Measurements from ENCODE around the gene SAP30BP.

The SAP30BP gene

DNA sequence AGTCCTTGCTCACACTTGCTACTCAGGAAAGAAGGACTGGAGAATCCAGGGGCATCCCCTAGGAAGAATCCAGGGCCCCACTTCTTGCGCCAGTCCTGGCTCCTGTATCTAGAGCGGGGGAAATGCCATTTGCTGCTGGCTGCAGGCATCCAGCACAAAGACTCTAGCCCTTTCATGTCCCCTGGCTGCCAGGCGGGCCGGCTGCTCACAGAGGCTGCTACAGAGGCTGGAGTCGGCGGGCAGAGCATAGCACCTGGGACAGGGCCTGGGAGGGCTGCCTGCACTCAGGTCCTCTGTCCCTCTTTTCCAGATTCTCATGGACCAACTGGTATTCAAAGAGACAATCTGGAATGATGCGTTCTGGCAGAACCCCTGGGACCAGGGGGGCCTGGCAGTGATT is 20.1 kb upstream of the SAP30BP start:
- TF ChIP-seq, protein P1, sequence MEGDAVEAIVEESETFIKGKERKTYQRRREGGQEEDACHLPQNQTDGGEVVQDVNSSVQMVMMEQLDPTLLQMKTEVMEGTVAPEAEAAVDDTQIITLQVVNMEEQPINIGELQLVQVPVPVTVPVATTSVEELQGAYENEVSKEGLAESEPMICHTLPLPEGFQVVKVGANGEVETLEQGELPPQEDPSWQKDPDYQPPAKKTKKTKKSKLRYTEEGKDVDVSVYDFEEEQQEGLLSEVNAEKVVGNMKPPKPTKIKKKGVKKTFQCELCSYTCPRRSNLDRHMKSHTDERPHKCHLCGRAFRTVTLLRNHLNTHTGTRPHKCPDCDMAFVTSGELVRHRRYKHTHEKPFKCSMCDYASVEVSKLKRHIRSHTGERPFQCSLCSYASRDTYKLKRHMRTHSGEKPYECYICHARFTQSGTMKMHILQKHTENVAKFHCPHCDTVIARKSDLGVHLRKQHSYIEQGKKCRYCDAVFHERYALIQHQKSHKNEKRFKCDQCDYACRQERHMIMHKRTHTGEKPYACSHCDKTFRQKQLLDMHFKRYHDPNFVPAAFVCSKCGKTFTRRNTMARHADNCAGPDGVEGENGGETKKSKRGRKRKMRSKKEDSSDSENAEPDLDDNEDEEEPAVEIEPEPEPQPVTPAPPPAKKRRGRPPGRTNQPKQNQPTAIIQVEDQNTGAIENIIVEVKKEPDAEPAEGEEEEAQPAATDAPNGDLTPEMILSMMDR (IDR thresholded peaks at IDR 0.05; ENCODE audit: borderline replicate concordance, extremely low read depth, low read length, poor library complexity, severe bottlenecking): no peak
- no peak for TF ChIP-seq EZH2 (IDR thresholded peaks at IDR 0.05; ENCODE audit: borderline replicate concordance, low read depth, low read length, severe bottlenecking)
- no peaks in the 10 kb centered on the region for H3K9me3 ChIP-seq (ENCODE audit: insufficient read depth, low read length, severe bottlenecking)
- H3K79me2 ChIP-seq (ENCODE audit: insufficient read depth, low read length): no peaks in the 10 kb centered on the region
- ATAC-seq (ENCODE audit: insufficient read depth, low read depth) (no peak), DNase-seq (no peak)
- H3K4me2 ChIP-seq (ENCODE audit: insufficient read depth, low read length): no peak overlapping the region
- H3K4me1 ChIP-seq (ENCODE audit: insufficient read depth, low read length): no peaks in the 10 kb centered on the region
- no peak overlapping the region for H3K27ac ChIP-seq (ENCODE audit: low read length)
- no peaks in the 10 kb centered on the region for H3K27me3 ChIP-seq (ENCODE audit: insufficient read depth, low read length, poor library complexity)
- no peaks in the 10 kb centered on the region for H4K20me1 ChIP-seq (ENCODE audit: insufficient read depth, low read length)
- H2AFZ ChIP-seq (ENCODE audit: low read depth, low read length): no peak overlapping the region
- no peak overlapping the region for H3K4me3 ChIP-seq (ENCODE audit: low read depth in 1 of 2, low read length in 2 of 2)
- H3K36me3 ChIP-seq (ENCODE audit: insufficient read depth, low read length): peaks cover 26% of the 10 kb centered on the region
- no peak overlapping the region for H3K9ac ChIP-seq (ENCODE audit: low read depth, low read length)

DNA sequence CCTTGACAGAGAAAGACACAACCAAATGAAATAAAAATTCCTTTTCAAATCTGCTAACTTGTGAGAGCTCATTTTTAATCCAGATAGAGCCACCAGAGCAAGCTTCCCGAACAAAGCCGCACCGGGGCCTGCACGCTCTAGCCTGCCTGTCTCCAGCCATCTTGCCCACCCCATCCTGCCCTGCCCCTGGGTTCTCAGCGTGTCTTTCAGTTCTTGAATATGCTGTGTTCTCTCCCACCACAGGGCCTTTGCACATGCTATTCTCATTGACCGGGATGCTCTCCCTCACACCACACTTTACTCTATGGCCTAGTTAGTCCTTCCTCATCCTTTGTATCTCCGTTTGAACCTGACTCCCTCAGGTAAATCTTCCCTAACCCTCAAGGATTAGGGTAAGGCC is 19.2 kb upstream of the SAP30BP start:
- peaks cover 30% of the 10 kb centered on the region for H3K36me3 ChIP-seq (ENCODE audit: insufficient read depth, low read length)
- no peak for TF ChIP-seq EZH2 (IDR thresholded peaks at IDR 0.05; ENCODE audit: borderline replicate concordance, low read depth, low read length, severe bottlenecking)
- TF ChIP-seq, protein P1 (IDR thresholded peaks at IDR 0.05; ENCODE audit: borderline replicate concordance, extremely low read depth, low read length, poor library complexity, severe bottlenecking): no peak
- H3K4me3 ChIP-seq (ENCODE audit: low read depth in 1 of 2, low read length in 2 of 2): no peak overlapping the region

DNA sequence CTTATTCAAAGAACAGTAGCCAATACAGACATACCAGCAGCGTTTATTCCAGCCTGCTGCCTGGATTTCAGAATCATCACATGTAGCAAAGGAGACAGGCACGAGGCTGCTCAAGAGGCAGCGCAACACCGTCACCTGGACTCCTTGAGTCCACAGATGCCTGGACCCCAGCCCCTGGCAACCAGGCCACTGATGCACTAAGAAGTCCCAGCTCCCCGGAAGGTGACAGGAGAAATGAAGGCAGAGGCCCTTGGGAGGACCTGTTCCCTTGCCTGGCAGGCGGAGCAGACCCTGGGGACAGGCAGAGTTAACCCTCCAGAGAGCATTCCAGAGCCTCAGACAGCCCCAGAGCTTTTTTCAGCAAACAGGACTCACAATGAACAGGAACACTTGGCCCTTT is 17.5 kb upstream of the SAP30BP start:
- H3K27me3 ChIP-seq (ENCODE audit: insufficient read depth, low read length, poor library complexity): no peaks in the 10 kb centered on the region
- TF ChIP-seq, protein P1 (IDR thresholded peaks at IDR 0.05; ENCODE audit: borderline replicate concordance, extremely low read depth, low read length, poor library complexity, severe bottlenecking): no peak
- TF ChIP-seq EZH2 (IDR thresholded peaks at IDR 0.05; ENCODE audit: borderline replicate concordance, low read depth, low read length, severe bottlenecking): no peak
- no peaks in the 10 kb centered on the region for H3K9me3 ChIP-seq (ENCODE audit: insufficient read depth, low read length, severe bottlenecking)
- no peaks in the 10 kb centered on the region for H4K20me1 ChIP-seq (ENCODE audit: insufficient read depth, low read length)
- no peaks in the 10 kb centered on the region for H3K4me1 ChIP-seq (ENCODE audit: insufficient read depth, low read length)
- no peak overlapping the region for H2AFZ ChIP-seq (ENCODE audit: low read depth, low read length)
- DNase-seq (no peak), ATAC-seq (ENCODE audit: insufficient read depth, low read depth) (no peak)
- H3K79me2 ChIP-seq (ENCODE audit: insufficient read depth, low read length): no peaks in the 10 kb centered on the region
- no peak overlapping the region for H3K9ac ChIP-seq (ENCODE audit: low read depth, low read length)
- no peak overlapping the region for H3K4me2 ChIP-seq (ENCODE audit: insufficient read depth, low read length)
- peaks cover 33% of the 10 kb centered on the region for H3K36me3 ChIP-seq (ENCODE audit: insufficient read depth, low read length)
- H3K4me3 ChIP-seq (ENCODE audit: low read depth in 1 of 2, low read length in 2 of 2): no peak overlapping the region
- no peak overlapping the region for H3K27ac ChIP-seq (ENCODE audit: low read length)

More for the DNA sequence above, 19.2 kb upstream of the SAP30BP start:
- H3K4me2 ChIP-seq (ENCODE audit: insufficient read depth, low read length): no peak overlapping the region
- H3K4me1 ChIP-seq (ENCODE audit: insufficient read depth, low read length): no peaks in the 10 kb centered on the region
- H4K20me1 ChIP-seq (ENCODE audit: insufficient read depth, low read length): no peaks in the 10 kb centered on the region
- H3K27me3 ChIP-seq (ENCODE audit: insufficient read depth, low read length, poor library complexity): no peaks in the 10 kb centered on the region
- no peak overlapping the region for H2AFZ ChIP-seq (ENCODE audit: low read depth, low read length)
- H3K9ac ChIP-seq (ENCODE audit: low read depth, low read length): no peak overlapping the region
- no peak for DNase-seq
- ATAC-seq (ENCODE audit: insufficient read depth, low read depth): no peak
- H3K9me3 ChIP-seq (ENCODE audit: insufficient read depth, low read length, severe bottlenecking): no peaks in the 10 kb centered on the region
- H3K27ac ChIP-seq (ENCODE audit: low read length): no peak overlapping the region
- H3K79me2 ChIP-seq (ENCODE audit: insufficient read depth, low read length): no peaks in the 10 kb centered on the region

DNA sequence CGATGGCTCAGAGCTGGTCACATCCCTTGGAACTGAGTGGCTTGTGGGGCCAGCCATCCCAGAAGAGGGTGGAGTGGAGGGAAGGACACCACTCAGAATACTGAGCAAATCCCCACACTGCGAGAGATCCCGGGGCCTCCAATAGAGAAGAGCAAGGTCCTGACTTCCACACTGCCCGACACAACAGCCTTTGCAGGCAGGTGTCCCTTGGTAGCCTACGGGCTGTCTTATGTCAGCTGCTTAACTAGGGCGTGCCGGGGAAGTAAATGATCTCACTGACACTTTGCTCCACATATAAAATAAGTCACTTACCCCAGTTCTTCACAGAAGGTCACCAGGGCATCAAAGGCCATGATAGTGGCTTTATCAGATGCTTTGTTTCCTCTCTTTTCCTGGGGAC is 16.3 kb upstream of the SAP30BP start:
- no peak overlapping the region for H3K27ac ChIP-seq (ENCODE audit: low read length)
- DNase-seq (no peak), ATAC-seq (ENCODE audit: insufficient read depth, low read depth) (no peak)
- H3K9me3 ChIP-seq (ENCODE audit: insufficient read depth, low read length, severe bottlenecking): no peaks in the 10 kb centered on the region
- H3K27me3 ChIP-seq (ENCODE audit: insufficient read depth, low read length, poor library complexity): no peaks in the 10 kb centered on the region
- no peaks in the 10 kb centered on the region for H3K4me1 ChIP-seq (ENCODE audit: insufficient read depth, low read length)
- no peak overlapping the region for H2AFZ ChIP-seq (ENCODE audit: low read depth, low read length)
- TF ChIP-seq, protein P1 (IDR thresholded peaks at IDR 0.05; ENCODE audit: borderline replicate concordance, extremely low read depth, low read length, poor library complexity, severe bottlenecking): no peak
- no peak for TF ChIP-seq EZH2 (IDR thresholded peaks at IDR 0.05; ENCODE audit: borderline replicate concordance, low read depth, low read length, severe bottlenecking)
- no peaks in the 10 kb centered on the region for H3K79me2 ChIP-seq (ENCODE audit: insufficient read depth, low read length)
- no peak overlapping the region for H3K4me3 ChIP-seq (ENCODE audit: low read depth in 1 of 2, low read length in 2 of 2)
- no peak overlapping the region for H3K9ac ChIP-seq (ENCODE audit: low read depth, low read length)
- H3K36me3 ChIP-seq (ENCODE audit: insufficient read depth, low read length): peaks cover 33% of the 10 kb centered on the region
- H4K20me1 ChIP-seq (ENCODE audit: insufficient read depth, low read length): no peaks in the 10 kb centered on the region
- no peak overlapping the region for H3K4me2 ChIP-seq (ENCODE audit: insufficient read depth, low read length)
